Thyroid gland (tissue), 4 donors: ENCODE results near the gene GRB10.
A peak's percentile ranks its signal among the peaks of the same experiment; 100 is the strongest.

Experiments
- POLR2A ChIP-seq, 2 donors: fragments of 450-650 bp; IDR thresholded peaks; one replicate each; pipeline ENCODE4 v1.6.1; 2017; ENCODE audit warnings: antibody characterized with exemption in 2 of 2, mild to moderate bottlenecking in 2 of 2, moderate library complexity in 1 of 2
- TF ChIP-seq, protein P1 (sequence below), 6 experiments: fragments of 200-600 bp in 3 of 6; fragments of 450-650 bp in 3 of 6; sonication (generic) in 3 of 6; IDR thresholded peaks; one replicate each; pipeline ENCODE4 v1.5.1; 2016 to 2019; ENCODE audit warnings: antibody characterized with exemption in 6 of 6, mild to moderate bottlenecking in 2 of 6, inconsistent platforms in 1 of 6, moderate library complexity in 1 of 6

DNA sequence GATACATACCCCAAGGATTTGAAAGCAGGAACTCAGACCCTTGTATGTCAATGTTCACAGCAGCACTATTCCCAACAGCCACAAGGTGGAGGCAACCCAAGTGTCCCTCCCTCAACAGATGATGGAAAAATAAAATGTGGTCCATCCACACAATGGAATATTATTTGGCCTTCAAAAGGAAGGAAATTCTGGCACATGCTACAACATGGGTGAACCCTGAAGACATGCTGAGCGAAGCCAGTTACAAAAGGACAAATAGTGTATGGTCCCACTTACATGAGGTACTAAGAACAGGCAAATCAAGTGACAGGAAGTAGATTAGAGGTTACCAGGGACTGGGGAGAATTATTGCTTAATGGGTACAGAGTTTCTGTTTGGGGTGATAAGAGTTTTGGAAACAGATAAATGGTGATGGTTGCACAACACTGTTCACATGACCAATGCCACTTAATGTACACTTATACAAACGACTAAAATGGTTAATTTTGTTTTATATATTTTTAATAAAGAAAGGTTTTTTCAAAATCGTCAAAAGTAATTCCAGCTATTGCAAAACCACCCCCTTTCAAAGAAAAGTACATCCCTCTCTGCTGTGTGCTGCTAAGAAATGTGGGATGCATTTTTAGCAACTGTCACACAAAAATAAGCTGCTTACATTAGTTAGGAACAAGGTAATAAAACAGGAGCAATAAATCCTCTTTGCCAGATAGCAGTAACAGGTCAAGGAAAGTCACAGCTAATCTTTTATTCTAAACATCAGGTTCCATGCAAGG is 85.7 kb downstream of the GRB10 start:
- TF ChIP-seq, protein P1, sequence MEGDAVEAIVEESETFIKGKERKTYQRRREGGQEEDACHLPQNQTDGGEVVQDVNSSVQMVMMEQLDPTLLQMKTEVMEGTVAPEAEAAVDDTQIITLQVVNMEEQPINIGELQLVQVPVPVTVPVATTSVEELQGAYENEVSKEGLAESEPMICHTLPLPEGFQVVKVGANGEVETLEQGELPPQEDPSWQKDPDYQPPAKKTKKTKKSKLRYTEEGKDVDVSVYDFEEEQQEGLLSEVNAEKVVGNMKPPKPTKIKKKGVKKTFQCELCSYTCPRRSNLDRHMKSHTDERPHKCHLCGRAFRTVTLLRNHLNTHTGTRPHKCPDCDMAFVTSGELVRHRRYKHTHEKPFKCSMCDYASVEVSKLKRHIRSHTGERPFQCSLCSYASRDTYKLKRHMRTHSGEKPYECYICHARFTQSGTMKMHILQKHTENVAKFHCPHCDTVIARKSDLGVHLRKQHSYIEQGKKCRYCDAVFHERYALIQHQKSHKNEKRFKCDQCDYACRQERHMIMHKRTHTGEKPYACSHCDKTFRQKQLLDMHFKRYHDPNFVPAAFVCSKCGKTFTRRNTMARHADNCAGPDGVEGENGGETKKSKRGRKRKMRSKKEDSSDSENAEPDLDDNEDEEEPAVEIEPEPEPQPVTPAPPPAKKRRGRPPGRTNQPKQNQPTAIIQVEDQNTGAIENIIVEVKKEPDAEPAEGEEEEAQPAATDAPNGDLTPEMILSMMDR (IDR thresholded peaks at IDR 0.05), result peak in 1 of 6 experiments; percentile 26
- no peak for TF ChIP-seq POLR2A (IDR thresholded peaks at IDR 0.05)
